Fibroblast of skin of left biceps (primary cell): Measurements from ENCODE around the gene BRSK2.
"Not testable (repeated sequence)": the region's sequence is repeated elsewhere in the genome, so short reads cannot be mapped to it uniquely, and the experiment has no call there.

Experiments used
- DNase-seq, 2 experiments: peaks; one replicate each; pipeline ENCODE4 v3.0.0-alpha.2; 2013; ENCODE audit warnings: low read depth in 2 of 2

Gene BRSK2

GRCh38 chr11:1409108-1409851, 19.5 kb downstream of the BRSK2 start:
- DNase-seq, result no peak

GRCh38 chr11:1409852-1410125, 20.1 kb downstream of the BRSK2 start:
- not testable (repeated sequence) for DNase-seq

GRCh38 chr11:1410366-1411291, 20.9 kb downstream of the BRSK2 start:
- no peak for DNase-seq

- DNase-seq, result no peak
These were observed 21.6 kb downstream of the BRSK2 start for GRCh38 chr11:1411301-1411700.

GRCh38 chr11:1411739-1412138, 22.0 kb downstream of the BRSK2 start:
- not testable (repeated sequence) for DNase-seq

GRCh38 chr11:1412377-1413095, 22.8 kb downstream of the BRSK2 start:
- no peak for DNase-seq

GRCh38 chr11:1414650-1415049, 24.9 kb downstream of the BRSK2 start:
- no peak for DNase-seq

GRCh38 chr11:1415631-1416030, 25.9 kb downstream of the BRSK2 start:
- no peak for DNase-seq

GRCh38 chr11:1418192-1418795, 28.6 kb downstream of the BRSK2 start:
- not testable (repeated sequence) for DNase-seq

- DNase-seq, result no peak
These were observed 30.1 kb downstream of the BRSK2 start for GRCh38 chr11:1419811-1420210.

- no peak for DNase-seq
These were observed 31.6 kb downstream of the BRSK2 start for GRCh38 chr11:1421291-1421690.

- no peak for DNase-seq
These were observed 32.7 kb downstream of the BRSK2 start for GRCh38 chr11:1422481-1422880.

GRCh38 chr11:1422981-1423380, 33.2 kb downstream of the BRSK2 start:
- DNase-seq, result no peak

- DNase-seq, result not testable (repeated sequence)
These were observed 33.7 kb downstream of the BRSK2 start for GRCh38 chr11:1423406-1423805.

- DNase-seq, result no peak
These were observed 35.3 kb downstream of the BRSK2 start for GRCh38 chr11:1425006-1425405.

GRCh38 chr11:1425439-1425838, 35.7 kb downstream of the BRSK2 start:
- no peak for DNase-seq

GRCh38 chr11:1428762-1429316, 39.1 kb downstream of the BRSK2 start:
- no peak for DNase-seq

- no peak for DNase-seq
These were observed 43.8 kb downstream of the BRSK2 start for GRCh38 chr11:1433568-1433967.

- no peak for DNase-seq
These were observed 44.4 kb downstream of the BRSK2 start for GRCh38 chr11:1433977-1434640.

GRCh38 chr11:1435479-1435819, 45.7 kb downstream of the BRSK2 start:
- DNase-seq, result not testable (repeated sequence)

GRCh38 chr11:1435820-1436467, 46.2 kb downstream of the BRSK2 start:
- no peak for DNase-seq
